GM19324 (cell line): ENCODE results near the gene OR14J1.
"Not testable (repeated sequence)": the region's sequence is repeated elsewhere in the genome, so short reads cannot be mapped to it uniquely, and the experiment has no call there.

Experiments
- ATAC-seq: cut with Tn5 transposase; IDR thresholded peaks from one replicate; pipeline ENCODE4 v1.9.1; 2021; ENCODE audit warnings: mild to moderate bottlenecking, moderate library complexity; ENCODE audit not compliant: unreplicated experiment, low FRiP score

Gene OR14J1, protein sequence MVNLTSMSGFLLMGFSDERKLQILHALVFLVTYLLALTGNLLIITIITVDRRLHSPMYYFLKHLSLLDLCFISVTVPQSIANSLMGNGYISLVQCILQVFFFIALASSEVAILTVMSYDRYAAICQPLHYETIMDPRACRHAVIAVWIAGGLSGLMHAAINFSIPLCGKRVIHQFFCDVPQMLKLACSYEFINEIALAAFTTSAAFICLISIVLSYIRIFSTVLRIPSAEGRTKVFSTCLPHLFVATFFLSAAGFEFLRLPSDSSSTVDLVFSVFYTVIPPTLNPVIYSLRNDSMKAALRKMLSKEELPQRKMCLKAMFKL

DNA sequence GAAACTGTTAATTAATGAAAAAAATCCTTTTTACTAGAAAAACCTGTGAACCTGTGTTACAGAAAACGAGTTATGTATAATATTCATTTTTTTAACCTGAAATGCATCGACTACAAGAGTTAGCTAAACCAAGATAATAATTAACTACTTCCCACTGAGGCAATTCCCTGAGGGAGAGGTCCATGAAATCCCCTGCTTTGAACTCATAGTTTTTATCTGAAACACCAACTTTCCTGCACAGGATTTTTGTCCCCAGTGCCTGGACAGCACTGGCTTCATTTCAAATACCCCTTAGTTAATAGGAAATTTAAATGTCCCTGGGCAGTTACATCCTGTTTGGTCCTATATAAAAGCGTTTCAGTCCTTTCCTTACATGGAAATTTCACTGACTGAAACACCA lies at the start of gene OR14J1:
Gene OR14J1 (plus strand): TSS at position 386 of the 400 bp plus-strand sequence. CDS start 4,989 bp downstream, outside the sequence.
- ATAC-seq, result no peak

DNA sequence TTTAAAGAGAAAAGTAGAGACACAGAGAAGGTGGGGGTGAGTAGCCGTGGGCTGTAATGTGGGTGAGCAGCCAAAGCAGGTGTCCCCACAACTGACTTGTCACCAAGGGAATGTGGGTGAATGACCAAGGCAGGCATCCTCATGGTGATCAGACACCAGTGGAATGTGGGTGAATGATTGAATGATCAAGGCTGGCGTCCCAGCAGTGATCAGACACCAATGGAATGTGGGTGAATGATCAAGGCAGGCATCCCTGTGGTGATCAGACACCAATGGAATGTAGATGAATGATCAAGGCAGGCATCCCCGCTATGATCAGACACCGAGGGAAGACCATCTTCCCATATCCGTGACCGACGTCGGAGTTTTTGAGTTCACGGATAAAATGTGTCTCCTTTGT lies 49.8 kb upstream of the OR14J1 start:
- no peak for ATAC-seq

DNA sequence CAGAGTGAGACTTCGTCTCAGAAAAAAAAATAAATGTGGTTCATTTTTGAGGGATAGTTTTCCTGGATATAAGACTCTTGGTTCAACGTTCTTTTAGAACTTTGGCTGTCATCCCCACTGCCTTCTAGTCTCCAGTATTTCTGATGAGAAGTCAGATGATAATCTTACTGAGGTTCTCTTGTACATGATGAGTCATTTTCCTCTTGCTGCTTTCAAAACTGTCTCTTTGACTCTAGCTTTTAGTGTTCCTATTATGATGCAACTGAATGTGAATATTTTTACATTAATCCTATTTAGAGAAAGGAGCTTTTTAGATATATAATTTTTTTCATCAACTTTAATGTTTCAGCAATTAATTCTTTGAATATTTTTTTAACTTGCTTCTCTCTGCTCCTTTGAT lies 46.0 kb upstream of the OR14J1 start:
- ATAC-seq, result no peak

DNA sequence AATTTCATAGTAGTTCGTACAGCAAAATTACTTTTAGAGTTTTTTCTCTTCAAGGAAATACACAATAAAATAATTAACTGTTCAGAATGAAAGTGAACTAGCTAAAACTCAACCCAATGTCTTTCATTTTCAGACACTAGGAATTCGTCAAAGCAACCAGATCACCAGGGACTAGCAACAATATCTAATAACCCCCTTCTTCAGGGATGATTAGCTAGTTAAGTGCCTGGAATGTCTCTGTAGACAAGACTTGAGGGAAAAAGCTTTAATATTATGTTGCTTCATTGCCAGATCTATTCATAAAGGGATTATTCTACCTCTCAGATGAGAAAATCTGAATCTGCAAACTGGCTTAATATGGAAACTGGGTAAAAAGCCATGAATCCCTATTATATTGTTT lies 41.8 kb upstream of the OR14J1 start:
- no peak for ATAC-seq

DNA sequence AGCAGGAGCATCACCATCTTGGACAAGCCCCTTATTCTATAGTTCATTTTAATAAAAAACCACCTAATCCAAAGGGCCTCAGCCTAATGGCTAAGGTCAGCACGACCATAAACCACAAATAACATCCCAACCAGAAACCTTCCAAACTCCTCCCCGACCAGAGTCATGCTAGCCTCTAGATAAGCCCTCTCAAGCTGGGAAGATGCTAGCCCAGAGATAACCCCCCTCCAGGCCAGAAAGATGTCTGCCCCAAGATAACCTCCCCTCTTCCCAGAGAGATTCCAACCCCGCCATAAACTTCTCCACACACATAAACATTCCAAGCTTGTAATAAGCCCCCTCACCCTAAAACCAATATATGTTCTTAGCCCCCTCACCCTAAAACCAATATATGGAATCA lies 38.5 kb upstream of the OR14J1 start:
- ATAC-seq, result no peak

DNA sequence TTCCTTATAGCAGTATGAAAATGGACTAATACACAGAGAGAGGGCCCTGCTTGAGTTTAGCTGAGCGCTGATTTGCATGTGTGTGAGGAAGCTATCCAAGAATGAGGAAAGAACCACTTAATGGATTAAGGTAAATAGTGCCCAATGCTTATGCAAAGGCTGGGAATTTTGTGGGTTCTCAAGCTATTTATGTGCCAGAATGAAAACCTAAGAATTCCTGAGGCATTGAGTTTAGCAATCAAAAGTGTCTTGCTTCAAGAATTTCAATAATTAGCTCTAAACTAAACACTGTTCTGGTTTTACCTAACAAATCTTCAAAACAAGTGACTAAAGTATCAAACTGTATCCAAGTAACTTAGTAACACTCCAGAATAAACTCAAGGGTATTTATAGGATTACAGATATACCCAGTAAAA lies 7.0 kb upstream of the OR14J1 start:
- no peak for ATAC-seq

DNA sequence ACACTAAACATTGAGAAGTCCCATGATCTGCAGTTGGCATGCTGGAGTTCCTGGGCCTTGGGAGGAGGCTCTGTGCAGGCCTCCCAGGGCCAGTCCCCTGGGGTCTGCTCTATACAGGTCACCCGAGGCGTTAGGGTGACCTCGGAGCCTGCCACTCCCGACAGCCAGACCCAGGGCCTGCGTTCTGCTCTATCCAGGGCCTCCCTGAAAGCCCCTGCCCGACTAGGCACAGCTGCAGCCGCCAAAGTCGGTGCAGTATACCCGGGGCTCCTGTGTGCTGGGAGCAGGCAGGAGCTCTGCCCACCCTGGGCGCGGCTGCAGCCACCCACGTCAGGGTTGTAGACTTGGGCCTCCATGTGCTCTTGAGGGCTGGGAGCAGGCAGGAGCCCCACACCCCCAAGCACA lies 6.3 kb upstream of the OR14J1 start:
- ATAC-seq, result no peak

DNA sequence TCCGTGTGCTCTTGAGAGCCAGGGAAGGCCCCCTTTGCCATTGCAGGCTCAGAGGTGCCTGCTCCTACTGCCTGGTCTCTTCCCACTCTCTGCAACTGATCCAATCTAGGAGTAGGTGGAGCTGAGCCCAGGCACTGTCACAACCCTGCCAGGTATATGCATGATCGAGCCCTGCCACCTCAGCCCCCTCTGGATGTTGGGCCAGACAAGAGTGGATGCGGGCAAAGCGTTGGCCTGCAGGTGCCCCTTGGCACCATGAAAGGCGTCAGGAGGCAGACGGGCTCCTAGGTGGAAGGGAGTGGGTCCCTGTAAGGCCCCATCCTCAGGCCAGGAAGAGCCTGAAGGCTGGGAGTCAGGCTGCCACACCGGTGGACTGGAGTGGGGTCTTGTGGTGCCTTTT lies 5.9 kb upstream of the OR14J1 start:
- no peak for ATAC-seq

DNA sequence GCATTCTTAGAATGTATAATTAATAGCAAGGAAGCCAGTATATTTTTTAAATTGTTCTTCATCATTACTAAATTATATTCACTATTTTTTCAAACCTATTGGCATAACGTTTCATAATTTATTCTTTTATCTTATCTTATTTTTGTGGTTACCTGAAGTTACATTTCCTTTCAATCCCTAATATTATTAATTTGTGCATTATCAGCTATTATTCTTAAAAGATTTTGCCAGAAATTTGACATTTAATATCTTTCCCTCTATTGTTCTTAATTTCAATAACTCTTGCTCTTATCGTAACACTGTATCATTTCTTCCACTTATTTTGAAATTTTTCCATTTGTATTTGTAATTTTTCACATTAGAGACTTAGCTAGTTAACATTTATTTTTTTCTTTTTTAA lies 18.4 kb downstream of the OR14J1 start:
- no peak for ATAC-seq

DNA sequence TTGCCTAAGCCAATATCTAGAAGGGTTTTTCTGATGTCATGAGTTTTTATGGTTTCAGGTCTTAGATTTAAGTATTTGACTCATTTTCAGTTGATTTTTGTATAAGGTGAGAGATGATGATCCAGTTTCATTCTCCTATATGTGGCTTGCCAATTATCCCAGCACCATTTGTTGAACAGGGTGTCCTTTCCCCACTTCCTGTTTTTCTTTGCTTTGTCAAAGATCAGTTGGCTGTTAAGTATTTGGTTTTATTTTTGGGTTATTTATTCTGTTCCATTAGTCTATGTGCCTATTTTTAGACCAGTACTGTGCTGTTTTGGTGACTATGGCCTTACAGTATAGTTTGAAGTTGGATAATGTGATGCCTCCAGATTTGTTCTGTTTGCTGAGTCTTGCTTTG lies 21.8 kb downstream of the OR14J1 start:
- ATAC-seq, result not testable (repeated sequence)

DNA sequence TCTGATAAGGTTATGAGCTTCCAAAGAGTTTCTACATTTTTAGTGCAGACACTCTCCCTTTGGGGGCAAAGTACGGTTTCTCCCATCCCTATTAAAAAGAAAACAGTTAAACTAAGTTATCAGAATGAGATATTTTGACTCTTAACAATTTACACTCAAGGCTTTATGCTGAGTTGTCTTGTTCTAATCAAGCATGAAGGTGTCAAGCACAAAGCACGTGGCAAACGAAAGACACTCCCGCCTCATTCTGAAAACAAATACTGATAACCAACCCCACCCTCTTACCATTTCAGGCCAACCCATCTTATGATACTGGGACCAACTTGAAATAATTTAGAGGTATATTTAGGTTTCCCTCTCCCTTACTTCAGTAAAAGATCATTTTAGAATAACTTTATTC lies 24.3 kb downstream of the OR14J1 start:
- ATAC-seq, result no peak

DNA sequence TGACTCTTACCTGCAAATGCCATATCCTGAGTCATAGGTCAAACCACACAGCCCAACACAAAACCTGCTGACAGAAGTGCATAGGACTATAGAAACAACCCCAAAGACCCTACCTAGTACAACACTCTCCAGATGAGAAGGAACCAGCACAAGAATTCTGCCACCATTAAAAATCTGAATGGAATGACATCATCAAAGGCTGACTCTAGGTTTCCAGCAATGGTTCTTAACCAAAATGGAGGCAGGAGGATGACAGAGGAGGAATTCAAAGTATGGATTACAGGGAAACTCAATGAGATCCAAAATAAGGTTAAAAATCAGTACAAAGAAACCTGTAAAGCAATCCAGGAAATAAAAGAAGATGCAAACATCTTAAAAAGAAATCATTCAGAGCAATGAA lies 31.2 kb downstream of the OR14J1 start:
- ATAC-seq, result no peak

DNA sequence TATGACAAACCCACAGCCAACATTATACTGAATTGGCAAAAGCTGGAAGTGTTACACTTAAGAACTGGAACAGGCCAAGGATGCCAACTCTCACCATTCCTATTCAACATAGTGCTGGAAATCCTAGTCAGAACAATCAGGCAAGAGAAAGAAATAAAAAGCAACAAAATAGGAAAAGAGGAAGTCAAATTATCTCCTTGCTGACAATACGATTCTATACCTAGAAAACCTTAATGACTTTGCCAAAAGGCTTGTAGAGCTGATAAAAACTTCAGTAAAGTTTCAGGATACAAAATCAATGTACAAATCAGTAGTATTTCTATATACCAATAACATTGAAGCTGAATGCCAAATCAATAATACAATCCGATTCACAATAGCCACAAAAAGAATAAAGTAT lies 34.8 kb downstream of the OR14J1 start:
- ATAC-seq, result no peak

DNA sequence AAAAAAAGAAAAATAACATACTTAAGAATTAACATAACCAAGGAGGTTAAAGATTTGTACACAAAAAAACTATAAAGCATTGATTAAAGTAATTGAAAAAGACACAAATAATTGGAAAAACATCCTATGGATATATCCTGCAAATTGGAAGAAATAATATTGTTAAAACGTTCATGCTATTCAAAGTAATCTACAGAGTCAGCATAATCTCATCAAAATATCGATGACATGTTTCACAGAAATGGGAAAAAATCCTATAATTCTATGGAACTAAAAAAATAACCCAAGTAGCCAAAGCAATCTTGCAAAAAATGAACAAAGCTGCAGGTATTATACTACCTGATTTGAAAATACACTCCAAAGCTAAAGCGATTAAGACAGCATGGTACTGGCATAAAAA lies 43.9 kb downstream of the OR14J1 start:
- ATAC-seq, result no peak

DNA sequence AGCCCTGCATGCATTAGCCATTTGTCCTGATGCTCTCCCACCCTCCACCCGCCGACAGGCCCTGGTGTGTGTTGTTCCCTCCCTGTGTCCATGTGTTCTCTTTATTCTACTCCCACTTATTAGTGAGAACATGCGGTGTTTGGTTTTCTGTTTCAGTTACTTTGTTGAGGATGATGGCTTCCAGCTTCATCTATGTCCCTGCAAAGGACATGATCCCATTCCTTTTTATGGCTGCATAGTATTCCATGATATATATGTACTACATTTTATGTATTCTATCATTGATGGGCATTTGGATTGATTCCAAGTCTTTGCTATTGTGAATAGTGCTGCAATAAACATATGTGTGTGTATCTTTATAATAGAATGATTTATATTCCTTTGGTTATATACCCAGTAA lies 47.8 kb downstream of the OR14J1 start:
- not testable (repeated sequence) for ATAC-seq

DNA sequence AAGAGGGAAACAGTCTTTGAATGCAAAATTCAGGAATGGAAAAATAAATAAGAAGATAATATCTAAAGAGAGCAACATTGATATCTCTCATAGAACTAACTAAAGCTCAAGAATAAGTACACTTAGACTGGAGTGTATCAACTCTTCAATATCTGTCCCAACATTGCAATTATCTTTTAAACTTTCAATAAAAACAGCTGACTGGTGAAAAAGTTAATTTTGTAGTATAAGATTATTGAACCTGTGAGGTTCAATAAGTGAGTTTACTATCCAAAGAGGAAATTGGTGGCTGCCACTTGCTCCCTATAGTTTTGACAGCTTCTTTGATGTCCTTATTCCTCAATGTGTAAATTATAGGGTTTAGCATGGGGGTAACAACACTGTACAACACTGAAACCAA lies 53.5 kb downstream of the OR14J1 start:
- no peak for ATAC-seq

DNA sequence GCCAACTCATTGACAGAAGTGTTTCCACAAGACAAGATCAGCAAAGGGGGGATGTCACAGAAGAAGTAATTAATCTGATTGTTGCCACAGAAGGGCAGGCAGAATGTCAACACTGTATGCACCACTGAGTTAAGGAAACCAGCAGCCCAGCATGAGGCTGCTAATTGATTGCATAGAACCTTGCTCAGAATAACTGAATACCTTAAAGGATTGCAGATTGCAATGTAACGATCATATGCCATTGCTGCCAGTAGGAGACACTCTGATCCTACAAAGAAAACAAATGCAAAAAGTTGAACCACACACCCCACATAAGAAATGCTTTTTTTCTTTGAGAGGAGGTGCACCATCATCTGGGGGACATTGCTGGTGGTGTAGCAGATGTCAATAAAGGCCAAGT lies 54.1 kb downstream of the OR14J1 start:
- ATAC-seq, result no peak
